Activated CD8-positive, alpha-beta T cell treated with anti-CD3 and anti-CD28 coated beads for 36 hours (primary cell): ENCODE data around the gene LRPAP1. TPM values are rescaled to one million over a fixed set of nuclear protein-coding genes. Genes with fewer than 3 reads are reported as not detected.

Experiments used
- ATAC-seq: fragments of 200-7000 bp; cut with Tn5 transposase; one replicate; pipeline ENCODE4 v1.10.0; 2021; ENCODE audit warnings: mild to moderate bottlenecking, moderate library complexity
- CTCF ChIA-PET: fragments of 350-600 bp; sonication (Branson Sonifier 250); formaldehyde crosslinking; loops from one replicate; lab custom pipeline; 2021; ENCODE audit warnings: antibody characterized with exemption; lab: Charles Lee
- POLR2A ChIA-PET: fragments of 350-600 bp; sonication (Branson Sonifier 250); formaldehyde crosslinking; loops from one replicate; lab custom pipeline; 2021; ENCODE audit warnings: antibody characterized with exemption; lab: Charles Lee
- DNase-seq: peaks from one replicate; pipeline ENCODE4 v3.0.0-alpha.2; 2020
- H3K27ac Mint-ChIP-seq: one replicate; pipeline ENCODE4 v1.8.0; 2021; ENCODE audit warnings: mild to moderate bottlenecking, mixed read lengths
- H3K27me3 Mint-ChIP-seq: one replicate; pipeline ENCODE4 v1.8.0; 2021; ENCODE audit warnings: mixed read lengths
- H3K36me3 Mint-ChIP-seq: one replicate; pipeline ENCODE4 v1.8.0; 2021; ENCODE audit warnings: low read depth, mixed read lengths
- H3K4me1 Mint-ChIP-seq: one replicate; pipeline ENCODE4 v1.8.0; 2021; ENCODE audit warnings: low read depth, mixed read lengths
- H3K4me3 Mint-ChIP-seq: one replicate; pipeline ENCODE4 v1.8.0; 2021; ENCODE audit warnings: mild to moderate bottlenecking, moderate library complexity, mixed read lengths
- H3K9me3 Mint-ChIP-seq: one replicate; pipeline ENCODE4 v1.8.0; 2021; ENCODE audit warnings: mixed read lengths
- intact Hi-C: fragments of 100-400 bp; cut with micrococcal nuclease; formaldehyde crosslinking; loops from one replicate; pipeline ENCODE4 v1.10.0; 2022
- total RNA-seq, 2 experiments: library from RNA; stranded (reverse); gene quantifications; one replicate each; pipeline ENCODE4 v1.2.3, GENCODE V29; 2021
- TF ChIP-seq, protein P1 (sequence below): fragments of 200-600 bp; IDR thresholded peaks from one replicate; pipeline ENCODE4 v1.8.0; 2022; ENCODE audit warnings: antibody characterized with exemption, mild to moderate bottlenecking

Gene LRPAP1
- total RNA-seq, 2 experiments from 2014 or later, result 46.0 to 49.8 TPM

DNA sequence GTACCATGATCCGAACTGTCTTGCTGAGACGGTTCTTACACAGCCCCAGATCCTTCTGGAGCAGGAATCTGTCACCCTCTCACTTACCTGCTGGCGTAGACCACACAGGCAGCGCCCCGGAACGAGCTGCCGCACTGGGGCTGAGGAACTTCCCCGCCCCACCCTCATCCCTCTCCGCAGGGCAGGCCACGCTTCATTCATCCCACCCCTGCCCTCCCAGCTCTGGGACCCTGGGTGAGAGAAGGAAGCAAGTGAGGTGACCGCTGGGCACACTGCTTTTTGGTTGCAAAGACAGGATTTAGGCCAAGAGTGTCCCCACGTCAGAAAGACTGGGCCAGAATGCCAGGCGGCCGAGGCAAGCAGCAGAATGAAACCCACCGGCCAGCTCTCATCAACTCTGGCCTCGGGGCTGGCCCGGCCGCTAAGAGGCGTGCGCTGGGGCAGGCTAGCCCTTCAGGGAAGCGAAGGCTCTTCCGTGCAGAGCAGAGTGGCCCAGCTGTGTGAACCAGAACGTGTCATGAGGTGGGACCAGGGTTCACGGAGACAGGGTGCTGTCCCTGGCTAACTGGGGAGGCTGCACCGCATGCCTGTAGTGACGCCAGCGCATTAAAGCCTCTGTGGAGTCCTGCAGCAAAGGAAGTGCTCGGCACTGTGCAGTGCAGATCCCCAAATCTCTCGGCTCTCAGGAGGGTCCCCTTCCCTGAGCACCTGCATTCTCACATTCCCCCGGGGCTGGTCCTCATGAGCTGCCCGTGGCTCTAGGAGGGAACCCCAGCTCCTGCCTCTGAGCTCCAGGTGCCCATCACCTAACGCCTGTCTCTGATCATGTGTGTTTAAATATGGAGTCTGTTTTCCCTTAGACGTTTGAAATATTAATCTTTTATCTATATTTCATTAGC lies 6.4 kb downstream of the LRPAP1 start:
- ATAC-seq, result no peak
- H3K9me3 Mint-ChIP-seq, result no peaks in the 10 kb centered on the region
- DNase-seq, result no peak
- ChIA-PET POLR2A (no interaction called here), CTCF (no interaction called here)
- TF ChIP-seq, protein P1, sequence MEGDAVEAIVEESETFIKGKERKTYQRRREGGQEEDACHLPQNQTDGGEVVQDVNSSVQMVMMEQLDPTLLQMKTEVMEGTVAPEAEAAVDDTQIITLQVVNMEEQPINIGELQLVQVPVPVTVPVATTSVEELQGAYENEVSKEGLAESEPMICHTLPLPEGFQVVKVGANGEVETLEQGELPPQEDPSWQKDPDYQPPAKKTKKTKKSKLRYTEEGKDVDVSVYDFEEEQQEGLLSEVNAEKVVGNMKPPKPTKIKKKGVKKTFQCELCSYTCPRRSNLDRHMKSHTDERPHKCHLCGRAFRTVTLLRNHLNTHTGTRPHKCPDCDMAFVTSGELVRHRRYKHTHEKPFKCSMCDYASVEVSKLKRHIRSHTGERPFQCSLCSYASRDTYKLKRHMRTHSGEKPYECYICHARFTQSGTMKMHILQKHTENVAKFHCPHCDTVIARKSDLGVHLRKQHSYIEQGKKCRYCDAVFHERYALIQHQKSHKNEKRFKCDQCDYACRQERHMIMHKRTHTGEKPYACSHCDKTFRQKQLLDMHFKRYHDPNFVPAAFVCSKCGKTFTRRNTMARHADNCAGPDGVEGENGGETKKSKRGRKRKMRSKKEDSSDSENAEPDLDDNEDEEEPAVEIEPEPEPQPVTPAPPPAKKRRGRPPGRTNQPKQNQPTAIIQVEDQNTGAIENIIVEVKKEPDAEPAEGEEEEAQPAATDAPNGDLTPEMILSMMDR, result no peak
- peaks cover 20% of the 10 kb centered on the region for H3K4me1 Mint-ChIP-seq
- H3K36me3 Mint-ChIP-seq, result peaks cover 8% of the 10 kb centered on the region
- H3K27ac Mint-ChIP-seq, result no peak overlapping the region
- H3K27me3 Mint-ChIP-seq, result no peaks in the 10 kb centered on the region
- intact Hi-C loops, result no loop called here
- no peak overlapping the region for H3K4me3 Mint-ChIP-seq

DNA sequence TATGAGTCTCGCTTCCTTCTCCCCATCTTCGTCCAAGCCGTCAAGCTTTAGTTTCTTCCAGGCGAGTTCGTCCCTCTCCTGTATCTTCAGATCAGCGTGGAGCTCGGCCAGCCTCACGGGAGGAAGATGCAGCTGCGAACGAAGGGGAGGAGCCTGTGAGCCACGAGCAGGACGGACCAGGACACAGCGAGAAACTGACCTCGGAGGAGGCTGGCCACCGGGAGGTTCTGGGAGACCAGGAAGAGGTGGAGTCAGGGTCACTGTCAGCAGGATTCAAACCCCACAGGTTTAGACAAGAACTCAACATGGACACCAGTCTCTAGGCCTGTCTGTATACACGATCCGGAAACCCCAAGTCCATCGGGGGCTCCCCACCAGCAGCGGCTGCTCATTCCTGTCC lies 7.3 kb downstream of the LRPAP1 start:
- H3K4me1 Mint-ChIP-seq, result peaks cover 12% of the 10 kb centered on the region
- no peak overlapping the region for H3K27ac Mint-ChIP-seq
- intact Hi-C loops, result no loop called here
- no peaks in the 10 kb centered on the region for H3K9me3 Mint-ChIP-seq
- H3K4me3 Mint-ChIP-seq, result no peak overlapping the region
- no peak for ATAC-seq
- H3K36me3 Mint-ChIP-seq, result peaks cover 6% of the 10 kb centered on the region
- POLR2A ChIA-PET, result no interaction called here
- DNase-seq, result no peak
- CTCF ChIA-PET, result no interaction called here
- TF ChIP-seq, protein P1, result no peak
- no peaks in the 10 kb centered on the region for H3K27me3 Mint-ChIP-seq

DNA sequence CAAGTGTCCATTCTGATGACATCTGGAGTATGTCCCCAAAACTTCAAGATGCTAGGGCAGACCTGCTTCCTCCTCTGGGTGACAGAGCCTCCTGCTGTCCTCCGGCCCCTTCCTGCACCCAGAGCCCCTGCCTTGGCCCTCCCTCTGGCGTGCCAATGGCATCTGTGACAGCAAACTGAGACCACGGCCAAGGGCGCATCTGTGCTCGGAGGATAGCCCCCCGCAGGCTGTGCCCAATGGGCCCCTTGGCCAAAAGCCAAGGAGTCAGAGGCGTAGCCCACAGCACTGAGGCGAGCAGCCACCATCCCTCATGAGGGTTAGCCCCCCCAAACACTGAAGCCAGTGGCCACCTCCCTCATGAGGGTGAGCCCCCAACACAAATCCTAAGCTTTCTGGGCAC lies 7.9 kb downstream of the LRPAP1 start:
- Mint-ChIP-seq H3K27ac (no peak overlapping the region), H3K4me3 (no peak overlapping the region), H3K4me1 (peaks cover 8% of the 10 kb centered on the region), H3K9me3 (no peaks in the 10 kb centered on the region), H3K27me3 (no peaks in the 10 kb centered on the region), H3K36me3 (peaks cover 6% of the 10 kb centered on the region)
- DNase-seq, result no peak
- TF ChIP-seq, protein P1, result no peak
- POLR2A ChIA-PET, result no interaction called here
- intact Hi-C loops, result no loop called here
- CTCF ChIA-PET, result no interaction called here
- no peak for ATAC-seq

DNA sequence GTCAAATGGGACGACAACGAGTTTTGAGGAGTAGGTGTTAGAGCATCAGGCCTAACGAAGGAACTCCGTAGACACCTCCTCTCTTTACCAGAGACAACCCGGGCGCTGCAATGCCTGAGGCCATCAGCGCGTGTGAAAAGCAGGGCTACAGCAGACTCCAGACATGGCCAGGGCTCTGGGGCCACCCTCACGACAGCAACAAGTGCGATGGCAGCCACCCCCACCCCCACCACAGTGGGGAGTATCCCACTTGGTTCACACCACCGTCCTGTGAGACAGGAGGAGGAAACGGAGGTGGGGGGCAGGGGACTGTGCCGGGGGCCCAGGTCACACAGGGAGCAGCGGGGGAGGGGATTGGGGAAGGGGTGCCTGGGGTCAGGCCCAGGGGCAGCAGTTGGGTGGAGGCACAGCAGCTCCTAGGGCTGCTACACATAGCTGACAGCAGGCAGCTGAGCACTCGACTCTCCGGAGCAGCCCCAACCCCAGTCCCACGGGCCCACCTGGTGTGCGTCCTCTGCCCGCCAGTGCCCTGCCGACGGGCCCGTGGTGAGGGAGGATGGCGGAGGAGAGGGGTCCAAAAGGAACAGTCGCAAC lies 8.5 kb downstream of the LRPAP1 start:
- ATAC-seq (no peak), DNase-seq (no peak)
- ChIA-PET CTCF (no interaction called here), POLR2A (no interaction called here)
- TF ChIP-seq, protein P1, result no peak
- H3K4me3 Mint-ChIP-seq, result no peak overlapping the region
- H3K4me1 Mint-ChIP-seq, result peaks cover 8% of the 10 kb centered on the region
- intact Hi-C loops, result no loop called here
- H3K36me3 Mint-ChIP-seq, result peaks cover 6% of the 10 kb centered on the region
- H3K27me3 Mint-ChIP-seq, result no peaks in the 10 kb centered on the region
- no peaks in the 10 kb centered on the region for H3K9me3 Mint-ChIP-seq
- H3K27ac Mint-ChIP-seq, result no peak overlapping the region

DNA sequence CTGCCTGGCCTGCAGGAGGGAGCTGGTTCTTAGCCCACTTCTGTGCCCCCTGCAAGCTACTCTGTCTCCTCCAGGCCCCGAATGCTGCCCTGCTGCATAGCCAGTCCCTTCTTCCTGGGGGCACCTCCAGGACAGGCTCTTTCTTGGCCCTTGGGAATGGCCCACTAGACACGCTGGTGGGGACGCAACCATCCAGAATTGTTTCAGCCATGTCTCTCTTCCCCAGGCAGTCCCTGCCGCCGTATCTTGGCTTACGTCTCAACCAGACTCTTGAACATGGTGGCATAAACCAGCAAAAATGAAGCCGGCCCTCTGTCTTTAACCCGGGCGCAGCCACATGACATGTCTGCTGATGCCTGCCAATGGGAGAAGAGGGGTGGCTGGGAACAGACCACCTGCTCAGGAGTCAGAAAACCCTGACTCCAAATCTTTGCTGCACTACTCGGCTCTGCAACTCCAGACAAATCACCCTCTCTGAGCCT lies 9.0 kb downstream of the LRPAP1 start:
- CTCF ChIA-PET, result no interaction called here
- Mint-ChIP-seq H3K9me3 (no peaks in the 10 kb centered on the region), H3K27me3 (no peaks in the 10 kb centered on the region), H3K36me3 (peaks cover 6% of the 10 kb centered on the region), H3K27ac (no peak overlapping the region), H3K4me1 (peaks cover 6% of the 10 kb centered on the region), H3K4me3 (no peak overlapping the region)
- POLR2A ChIA-PET, result no interaction called here
- no peak for ATAC-seq
- intact Hi-C loops, result no loop called here
- TF ChIP-seq, protein P1, result no peak
- DNase-seq, result no peak
